Islet precursor cell (in vitro differentiated cells): ENCODE data around the gene ILDR1.

ENCODE experiments used
- DNase-seq: peaks from one replicate; pipeline ENCODE4 v3.0.0-alpha.2; 2018

ILDR1 gene

DNA sequence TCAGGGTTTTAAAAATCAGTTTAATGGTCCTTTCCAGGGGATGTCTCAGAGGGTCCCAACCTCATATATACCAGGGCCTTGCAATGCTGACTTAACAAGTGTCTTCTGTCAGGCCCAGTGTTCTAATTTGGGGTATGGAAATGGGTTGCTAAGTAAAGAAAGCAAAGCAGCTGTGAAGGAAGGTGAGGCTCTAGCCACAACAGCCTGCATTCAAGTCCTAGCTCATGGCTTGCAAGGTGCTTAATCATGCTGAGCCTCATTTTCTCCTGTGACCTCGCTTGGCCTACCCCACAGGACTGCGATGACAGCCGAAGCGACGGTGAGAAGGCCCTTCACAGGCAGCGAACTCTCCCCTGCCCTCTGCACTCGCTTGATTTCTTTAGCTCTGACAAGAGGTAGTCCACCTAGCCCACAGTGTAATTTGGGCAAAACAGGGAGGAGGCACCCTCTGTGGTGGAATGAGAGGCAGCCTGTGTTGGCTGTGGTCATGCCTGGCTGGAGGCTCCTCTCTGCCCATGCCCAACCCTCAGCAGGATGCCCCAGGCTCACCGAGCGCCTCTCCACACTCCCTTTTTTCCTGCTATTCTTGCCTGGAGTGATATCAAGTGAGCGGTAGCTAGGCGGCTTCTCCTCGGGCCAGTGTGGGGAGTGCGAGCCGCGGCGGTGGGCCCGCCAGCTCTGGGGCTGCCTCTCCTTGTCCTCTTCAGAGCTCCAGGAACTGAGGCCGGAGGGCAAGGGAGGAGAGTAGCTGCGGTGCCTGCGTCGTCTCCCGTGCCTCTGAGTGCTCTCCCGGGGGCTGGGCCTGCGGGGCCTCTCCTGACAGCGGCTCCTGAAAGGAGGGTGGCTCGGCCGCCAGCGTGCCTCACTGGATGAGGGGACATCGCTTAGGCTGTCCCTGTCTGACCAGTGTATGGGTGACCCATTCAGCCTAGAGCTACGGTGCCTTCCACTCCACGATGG, 29.2 kb downstream of the ILDR1 start:
- no peak for DNase-seq

DNA sequence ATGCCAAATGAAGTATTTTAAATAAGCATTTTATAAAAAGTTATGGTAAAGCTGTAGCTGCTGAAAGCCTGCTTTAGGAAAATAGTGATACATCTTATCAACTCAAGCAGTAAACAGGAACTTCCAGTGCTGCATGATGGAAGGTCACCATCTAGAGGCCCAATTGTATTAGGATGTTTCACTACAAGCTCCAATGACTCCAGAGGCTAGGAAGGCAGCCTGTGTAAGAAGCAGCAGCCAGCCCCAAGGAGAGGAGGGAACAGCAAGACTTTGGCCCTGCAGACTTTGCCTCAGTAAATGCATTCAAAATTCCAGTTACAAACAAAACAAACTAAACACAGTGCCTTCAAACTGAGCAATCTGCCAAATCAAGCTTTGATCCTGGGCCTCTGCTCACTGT, 32.1 kb downstream of the ILDR1 start:
- peak; percentile 63 for DNase-seq

DNA sequence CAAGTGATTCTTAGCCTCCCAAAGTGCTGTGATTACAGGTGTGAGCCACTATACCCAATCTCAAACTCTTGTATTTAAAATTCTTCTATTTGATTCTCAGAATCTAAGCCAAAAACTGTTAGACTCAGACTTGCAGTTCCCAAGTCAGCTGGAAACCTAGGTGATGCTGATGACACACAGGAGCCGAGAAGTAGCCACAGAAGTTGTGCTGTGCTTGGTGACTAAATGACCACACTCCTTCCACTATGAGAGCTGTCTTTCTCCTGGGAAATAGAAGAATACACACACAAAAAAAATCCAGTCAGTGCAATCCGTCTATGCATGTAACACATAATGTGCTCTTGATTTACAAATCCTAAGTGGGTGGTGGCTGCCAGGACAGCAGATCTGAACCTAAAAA, 33.9 kb downstream of the ILDR1 start:
- no peak for DNase-seq

DNA sequence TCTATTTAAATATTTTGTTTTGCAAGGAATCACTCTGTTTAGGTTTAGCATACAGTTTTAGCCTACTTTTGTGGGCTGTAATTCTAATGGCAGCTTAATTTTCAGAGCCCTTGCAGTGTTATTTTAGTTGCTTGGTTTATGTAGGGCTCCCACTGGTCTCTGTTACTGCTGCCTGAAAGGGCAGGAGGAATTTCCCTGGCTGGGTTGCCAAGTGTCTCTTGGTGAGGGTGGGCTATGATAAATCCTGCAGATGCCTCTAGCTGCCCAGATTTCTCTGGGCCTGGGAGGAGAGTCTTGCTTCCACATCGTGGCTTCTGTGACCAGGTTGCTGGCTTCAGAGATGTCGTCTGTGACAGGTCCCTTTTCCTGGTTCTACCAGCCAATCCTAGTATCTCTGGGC, 36.2 kb downstream of the ILDR1 start:
- DNase-seq = no peak

DNA sequence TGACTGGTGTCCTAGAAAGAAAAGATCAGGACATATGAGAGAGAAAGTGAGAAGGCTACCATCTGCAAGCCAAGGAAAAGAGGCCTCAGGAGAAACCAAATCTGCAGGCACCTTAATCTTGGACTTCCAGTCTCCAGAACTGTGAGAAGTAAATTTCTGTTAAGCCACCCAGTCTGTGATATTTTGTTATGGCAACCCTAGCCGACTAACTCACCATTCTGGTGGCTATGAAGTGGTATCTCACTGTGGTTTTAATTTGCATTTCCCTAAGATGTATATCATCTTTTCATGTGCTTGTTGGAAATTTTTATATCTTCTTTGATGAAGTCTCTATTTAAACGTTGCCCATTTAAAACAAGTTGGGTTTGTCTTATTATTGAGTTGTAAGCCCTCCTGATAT, 40.6 kb downstream of the ILDR1 start:
- DNase-seq = no peak

DNA sequence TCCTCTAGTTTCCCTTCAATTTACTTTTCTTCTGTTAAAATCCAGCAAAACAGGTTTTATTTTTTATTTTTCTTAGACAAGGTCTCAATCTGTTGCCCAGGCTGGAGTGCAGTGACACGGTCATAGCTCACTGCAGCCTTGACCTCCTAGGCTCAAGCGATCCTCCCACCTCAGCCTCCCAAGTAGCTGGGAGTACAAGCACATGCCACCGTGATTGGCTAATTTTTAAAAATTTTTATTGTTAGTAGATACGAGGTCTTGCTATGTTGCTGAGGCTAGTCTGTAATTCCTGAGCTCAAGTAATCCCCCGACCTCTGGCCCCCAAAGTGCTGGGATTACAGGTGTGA, 41.6 kb downstream of the ILDR1 start:
- DNase-seq = no peak

DNA sequence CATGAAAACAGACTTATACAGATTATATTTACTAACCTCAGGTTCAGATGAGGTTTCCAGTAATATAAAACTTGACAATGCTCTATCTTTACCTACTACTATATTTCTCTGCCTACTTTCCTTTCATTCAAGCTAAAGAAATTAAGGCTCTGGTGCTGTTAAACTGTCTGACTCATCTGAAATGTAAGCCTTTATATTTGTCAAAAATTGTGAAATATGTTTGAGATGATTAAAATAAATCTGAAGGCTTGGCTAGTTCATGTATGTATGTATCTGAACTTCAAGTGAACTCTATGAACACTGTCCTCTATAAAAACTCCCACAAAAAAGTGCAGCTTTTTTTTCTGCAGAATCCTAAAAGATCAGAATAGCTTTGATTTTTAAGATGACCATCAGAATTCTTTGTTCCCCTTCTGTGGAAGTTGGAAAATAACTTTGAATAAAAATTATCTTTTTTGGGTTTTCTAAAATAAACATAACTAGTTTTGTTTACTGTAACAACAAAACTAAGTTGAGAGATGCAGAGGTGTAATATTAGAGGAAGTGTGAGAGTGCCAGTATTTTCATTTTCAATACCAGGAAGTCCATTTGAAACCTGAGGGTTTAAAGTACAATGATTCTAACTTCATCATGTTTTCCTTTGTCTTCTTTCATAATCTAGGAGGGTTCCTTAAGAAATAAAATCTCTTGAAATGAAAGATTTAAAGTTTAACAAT, 42.2 kb downstream of the ILDR1 start:
- no peak for DNase-seq

DNA sequence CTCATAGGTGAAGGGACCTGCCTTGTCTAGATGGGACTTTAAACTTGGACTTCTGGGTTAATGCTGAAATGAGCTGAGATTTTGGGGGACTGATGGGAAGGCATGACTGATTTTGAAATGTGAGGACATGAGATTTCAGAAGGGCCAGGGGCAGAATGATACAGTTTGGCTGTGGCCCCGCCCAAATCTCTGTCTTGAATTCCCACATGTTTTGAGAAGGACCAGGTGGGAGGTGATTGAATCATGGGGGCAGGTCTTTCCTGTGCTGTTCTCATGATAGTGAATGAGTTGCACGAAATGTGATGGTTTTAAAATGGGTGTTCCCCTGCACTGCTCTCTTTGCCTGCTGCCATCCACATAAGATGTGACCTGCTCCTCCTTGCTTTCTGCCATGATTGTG, 42.8 kb downstream of the ILDR1 start:
- no peak for DNase-seq

DNA sequence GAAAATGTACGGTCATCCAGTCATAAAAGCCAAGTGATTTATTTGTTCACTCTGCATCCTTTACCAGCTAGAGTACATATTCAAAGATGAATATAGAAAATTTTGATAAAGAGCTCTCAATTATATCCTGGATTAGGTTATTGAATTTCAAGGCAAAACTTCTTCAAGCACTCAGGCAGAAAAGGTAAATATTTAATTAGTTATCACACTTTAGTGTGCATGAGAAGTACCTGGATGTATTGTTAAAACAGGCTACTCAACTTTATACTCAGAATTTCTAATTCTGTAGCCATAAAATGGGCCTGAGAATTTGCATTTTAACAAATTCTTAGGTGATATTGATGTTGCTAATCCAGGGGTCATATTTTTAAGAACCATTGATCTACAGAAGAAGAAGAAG, 45.3 kb downstream of the ILDR1 start:
- DNase-seq = no peak

DNA sequence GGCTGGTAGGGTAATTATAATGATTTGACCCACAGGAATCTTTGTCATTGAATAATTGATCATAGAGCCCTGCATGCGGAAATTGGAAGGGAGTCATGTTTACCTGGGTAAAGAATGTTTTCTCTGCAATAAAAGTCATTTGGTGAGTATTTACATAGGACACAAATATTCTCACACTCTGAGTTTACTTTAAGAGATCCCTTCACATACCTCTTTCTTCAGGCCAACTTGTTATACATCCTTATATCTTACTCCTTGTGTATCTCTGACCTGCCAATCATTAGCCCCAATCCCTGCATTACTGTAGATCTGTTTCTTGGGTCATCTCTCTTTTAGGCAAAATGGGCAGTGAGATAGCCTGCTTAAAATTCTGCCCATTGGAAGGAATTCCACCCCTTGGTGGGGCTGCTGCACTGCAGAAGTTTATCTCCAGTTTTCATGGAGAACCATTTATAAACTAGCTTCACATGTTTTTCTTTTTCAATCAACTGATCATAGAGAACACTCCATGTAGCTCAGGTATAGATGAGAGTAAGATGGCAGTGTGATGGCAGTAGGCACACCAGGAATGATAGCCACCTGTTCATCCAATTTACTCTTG, 46.2 kb downstream of the ILDR1 start:
- DNase-seq = no peak

DNA sequence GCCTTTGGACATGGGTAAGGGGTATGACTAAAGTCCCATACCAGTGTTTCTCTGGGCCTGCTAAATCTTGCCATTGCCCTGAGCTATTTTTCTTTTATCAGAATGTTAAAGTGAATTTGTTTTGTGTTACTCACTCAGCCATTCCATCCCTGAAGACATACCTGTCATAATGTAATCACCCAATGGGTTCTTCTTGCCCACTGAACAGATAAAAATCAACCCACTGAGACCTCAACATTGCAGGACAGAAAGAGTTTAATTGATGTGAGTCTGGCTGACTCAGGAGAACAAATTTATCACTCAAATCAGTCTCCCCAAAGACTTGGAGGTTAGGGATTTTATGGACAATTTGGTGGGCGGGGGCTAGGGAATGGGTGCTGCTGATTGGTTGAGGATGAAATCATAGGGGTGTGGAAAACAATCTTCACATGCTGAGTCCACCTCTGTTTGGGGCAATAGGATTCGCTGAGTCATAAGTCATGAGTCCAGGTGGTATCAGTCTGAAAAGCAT, 47.4 kb downstream of the ILDR1 start:
- no peak for DNase-seq

DNA sequence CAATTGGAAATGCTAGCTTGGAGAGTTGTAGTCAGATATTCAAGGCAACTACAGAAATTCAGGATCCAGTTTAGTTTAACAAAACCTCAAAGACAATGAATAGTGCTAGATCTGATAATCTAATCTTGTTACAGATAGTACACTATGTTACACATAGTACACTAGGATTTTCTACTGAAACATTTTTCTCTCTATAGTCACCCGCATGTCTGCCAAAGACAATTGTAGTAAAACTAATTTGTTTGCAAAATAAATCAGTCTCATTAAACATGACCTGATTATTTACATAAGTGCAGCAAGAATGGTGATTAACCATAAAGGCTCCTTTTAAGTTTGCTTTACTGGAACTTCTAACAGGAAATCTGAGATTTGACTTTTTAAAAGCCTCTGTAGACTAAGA, 52.0 kb downstream of the ILDR1 start:
- no peak for DNase-seq

DNA sequence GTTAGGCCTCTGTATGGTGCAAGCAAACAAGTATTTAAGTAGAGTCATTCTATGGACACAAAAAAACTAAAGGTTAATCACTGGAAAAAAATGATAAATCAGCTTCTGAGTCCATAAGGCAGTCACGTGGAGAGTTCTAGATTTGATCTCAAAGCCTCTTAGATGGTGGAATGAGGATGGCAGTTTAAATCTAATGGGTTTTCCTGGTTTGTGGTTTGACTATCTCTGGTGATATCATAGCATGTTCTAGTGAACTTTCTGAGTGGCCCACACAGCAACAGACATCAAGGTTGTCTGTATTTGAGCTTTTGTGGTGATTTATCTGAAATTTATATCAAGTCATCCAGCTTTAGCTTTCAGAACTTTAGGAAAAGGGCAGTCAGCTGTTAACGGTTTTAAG, 52.4 kb downstream of the ILDR1 start:
- no peak for DNase-seq

DNA sequence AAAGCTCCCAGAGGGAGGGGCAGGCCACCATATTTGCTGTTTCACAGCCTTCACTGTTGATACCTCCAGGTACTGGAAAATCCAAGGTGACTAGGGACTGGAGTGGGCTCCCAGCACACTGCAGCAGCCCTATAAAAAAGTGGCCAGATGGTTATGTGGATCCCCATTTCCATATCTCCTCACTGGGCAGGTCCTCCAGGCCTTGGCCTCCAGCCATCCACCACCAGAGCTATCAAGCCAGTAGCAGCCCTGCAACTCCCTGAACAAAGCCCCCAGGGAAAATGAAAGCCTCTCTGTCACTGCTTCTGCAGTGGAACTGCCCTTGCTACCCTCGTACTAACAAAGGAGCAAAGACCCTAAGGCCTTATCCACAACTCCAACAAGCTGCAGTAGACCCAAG, 58.4 kb downstream of the ILDR1 start:
- DNase-seq = no peak

DNA sequence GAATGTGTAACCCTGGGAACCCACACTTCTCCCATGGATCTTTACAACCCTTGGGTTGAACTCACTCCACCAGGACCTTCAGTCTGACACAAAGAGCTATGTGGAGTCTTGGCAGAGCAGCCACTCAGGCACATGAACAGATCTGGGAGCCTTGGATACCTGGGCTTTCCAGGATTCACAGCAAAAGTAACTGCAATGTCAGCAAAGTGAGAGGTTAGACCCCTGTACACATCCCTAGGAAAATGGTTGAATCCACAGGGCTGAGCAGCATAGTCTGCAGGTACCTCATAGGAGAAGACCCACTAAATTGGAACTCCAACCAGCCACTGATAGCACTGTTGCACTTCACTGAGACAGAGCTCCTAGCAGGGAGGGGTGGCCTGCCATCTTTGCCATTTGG, 59.6 kb downstream of the ILDR1 start:
- no peak for DNase-seq

DNA sequence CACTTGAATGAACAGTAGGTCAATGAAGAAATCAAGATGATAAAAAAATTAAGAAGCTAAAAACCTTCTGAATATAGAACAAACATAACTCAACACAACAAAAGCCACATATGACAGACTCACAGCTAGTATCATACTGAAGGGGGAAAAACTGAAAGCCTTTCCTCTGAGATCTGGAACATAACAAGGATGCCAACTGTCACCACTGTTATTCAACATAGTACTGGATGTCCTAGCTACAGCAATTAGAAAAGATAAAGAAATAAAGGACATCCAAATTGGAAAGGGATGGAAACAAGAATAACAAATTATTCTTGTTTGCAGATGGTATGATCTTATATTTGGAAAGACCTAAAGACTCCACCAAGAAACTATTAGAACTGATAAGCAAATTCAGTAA, 60.8 kb downstream of the ILDR1 start:
- DNase-seq = no peak

DNA sequence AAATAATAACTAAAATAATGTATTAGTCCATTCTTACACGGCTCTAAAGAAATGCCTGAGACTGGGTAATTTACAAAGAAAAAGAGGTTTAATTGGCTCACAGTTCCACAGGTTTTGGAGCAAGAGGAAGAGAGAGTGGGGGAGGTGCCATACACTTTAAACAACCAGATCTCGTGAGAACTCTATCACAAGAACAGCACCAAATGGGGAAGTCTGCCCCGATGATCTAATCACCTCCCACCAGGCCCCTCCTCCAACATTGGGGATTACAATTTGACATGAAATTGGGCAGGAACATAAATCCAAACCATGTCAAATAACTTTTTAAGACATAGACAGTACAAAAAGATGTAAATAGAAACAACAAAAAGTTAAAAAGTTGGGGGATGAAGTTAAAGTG, 63.2 kb downstream of the ILDR1 start:
- no peak for DNase-seq

DNA sequence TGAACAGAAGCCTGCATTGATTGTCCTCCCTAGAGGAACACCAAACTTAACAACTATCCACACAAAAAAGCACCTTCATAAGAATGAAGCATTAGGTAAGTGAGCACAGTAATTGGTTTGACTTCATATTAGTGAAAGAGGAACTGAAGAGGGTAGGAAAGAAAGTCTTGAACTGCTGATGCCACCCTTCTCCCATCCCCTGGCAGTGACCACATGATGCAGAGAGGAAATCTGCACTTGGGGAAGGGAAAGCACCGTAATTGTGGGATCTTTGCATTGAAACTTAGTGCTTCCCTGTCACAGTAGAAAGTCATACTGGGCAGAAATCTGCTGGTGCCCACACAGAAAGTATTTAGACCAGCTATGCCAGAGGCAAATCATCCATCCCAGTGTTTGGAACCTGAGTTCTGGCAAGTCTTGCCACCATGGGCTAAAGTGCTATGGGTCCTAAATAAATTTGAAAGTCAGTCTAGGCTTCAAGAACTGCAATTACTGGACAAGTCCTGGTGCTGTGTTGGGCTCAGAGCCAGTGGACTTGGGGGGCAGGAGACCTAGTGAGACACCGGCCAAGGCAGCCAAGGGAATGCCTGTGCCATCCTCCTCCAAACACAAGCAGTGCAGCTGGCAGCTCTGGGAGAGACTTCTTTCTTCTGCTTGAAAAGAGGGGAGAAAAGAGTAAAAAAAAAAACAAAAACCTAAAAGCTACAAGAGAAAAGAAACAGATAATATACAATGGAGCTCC, 64.2 kb downstream of the ILDR1 start:
- no peak for DNase-seq

DNA sequence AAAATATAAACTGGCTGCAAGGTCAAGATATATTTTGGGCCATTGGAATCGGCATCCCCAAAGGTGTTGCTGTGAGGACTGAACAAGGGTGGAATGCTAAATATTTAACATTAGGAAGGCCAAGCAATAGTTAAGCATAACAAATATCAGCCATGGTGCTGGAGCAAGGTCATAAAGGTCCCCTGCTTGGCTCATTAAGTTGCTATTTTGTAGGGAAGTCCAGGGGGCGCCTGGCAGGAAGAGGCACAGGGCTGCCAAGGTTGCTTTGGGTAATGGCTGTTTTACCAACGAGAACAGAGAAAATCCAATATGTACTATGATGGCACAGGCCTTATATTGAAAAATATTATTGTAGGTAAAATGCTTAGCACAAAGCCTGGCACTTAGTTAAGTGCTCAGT, 65.7 kb downstream of the ILDR1 start:
- no peak for DNase-seq

DNA sequence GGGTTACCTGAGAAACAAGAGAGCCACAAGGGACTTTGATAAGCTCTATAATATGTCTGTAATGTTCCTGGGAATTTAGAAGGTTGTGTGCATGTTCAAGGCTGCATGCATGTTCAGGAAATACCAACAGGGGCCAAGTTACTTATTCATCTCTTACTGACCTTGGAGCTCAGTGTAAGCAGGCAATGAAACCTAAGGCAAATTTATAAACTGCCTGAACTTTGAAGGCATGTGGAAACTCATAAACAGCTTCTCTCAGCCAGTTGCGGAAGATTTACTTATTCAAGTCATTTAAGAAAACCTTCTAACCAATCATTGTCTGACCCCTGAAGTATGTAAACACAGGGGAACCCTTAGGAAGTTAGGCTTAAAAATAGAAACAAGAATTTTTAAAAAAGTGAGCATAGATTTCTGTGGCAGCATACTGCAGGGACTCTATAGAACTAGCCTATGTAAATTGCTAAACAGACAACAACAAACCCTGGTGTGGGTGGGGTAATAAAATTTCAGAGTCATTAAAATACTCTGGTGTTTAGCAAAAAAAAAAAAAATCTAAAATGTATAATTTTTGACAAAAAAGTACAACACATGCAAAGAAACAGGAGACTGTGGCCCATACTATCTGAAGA, 70.6 kb downstream of the ILDR1 start:
- no peak for DNase-seq

DNA sequence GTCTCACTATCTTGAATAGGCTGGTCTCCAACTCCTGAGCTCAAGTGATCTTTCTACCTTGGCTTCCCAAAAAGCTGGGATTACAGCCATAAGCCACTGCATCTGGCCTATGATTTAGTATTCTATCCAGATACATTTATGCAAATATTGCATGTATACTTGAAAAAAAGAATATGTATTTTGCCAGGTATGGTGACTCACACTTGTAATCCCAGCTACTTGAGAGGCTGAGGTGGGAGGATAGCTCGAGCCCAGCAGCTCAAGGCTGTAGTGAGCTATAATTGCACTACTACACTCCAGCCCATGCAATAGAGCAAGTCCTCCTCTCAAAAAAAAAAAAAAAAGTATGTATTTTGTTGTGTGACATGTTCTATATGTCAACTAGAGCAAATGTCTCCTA, 73.4 kb downstream of the ILDR1 start:
- DNase-seq = no peak

DNA sequence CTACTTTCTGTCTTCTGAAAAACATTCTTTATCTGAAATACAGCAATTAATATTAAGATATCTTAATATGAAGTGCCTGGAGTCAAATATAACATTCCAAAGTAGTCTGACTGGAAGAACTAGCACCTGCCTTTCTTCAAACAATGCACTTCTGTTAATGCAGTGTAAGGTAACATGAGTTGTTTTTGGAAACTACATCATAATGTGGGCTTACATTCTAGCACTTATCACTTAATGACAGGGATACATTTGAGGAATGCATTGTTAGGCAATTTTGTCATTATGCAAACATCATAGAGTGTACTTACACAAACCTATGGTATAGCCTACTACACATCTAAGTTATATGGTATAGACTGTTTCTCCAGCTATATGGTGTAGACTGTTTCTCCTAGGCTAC, 78.6 kb downstream of the ILDR1 start:
- no peak for DNase-seq
